ENCODE measurements around the gene SLC43A2. TPM values are rescaled to one million over a fixed set of nuclear protein-coding genes. Genes with fewer than 3 reads are reported as not detected.

The SLC43A2 gene
- total RNA-seq, 3 donors from 2014 or later (not counting 1 experiment from before 2014, with no cell fraction given): 24.5 to 36.0 (median 30.3) TPM

DNA sequence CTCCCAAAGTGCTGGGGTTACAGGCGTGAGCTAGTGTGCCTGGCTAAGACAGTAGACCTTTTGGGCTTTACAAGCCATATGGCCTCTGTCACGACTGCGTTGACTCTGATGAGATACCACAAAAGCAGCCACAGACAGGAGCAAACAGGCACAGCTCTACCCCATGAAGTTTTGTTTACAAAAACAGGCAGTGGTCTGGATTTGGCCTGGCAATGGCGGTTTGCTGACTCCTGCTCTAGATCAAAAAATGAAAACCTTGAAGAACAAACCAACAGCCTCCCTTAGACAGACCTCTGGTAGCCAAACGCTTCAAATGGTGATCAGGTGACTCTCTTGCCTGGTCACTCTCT is 20.7 kb downstream of the SLC43A2 start:
- Histone ChIP-seq H3K4me1 (ENCODE audit: control insufficient read depth, insufficient read depth, low read length) (peaks cover 33% of the 10 kb centered on the region), H3K9me3 (ENCODE audit: control insufficient read depth, insufficient read depth, low read length) (no peaks in the 10 kb centered on the region), H3K4me3 (ENCODE audit: low read length) (no peak overlapping the region), H3K27ac (ENCODE audit: low read length) (peak overlapping the region; percentile 24), H3K36me3 (ENCODE audit: control insufficient read depth, insufficient read depth, low read length) (no peaks in the 10 kb centered on the region), H3K27me3 (ENCODE audit: control insufficient read depth, insufficient read depth, low read length) (no peaks in the 10 kb centered on the region)
- Mint-ChIP-seq H3K4me1 (peaks cover 6 to 26% of the 10 kb centered on the region in 2 donors), H3K36me3 (no peaks in the 10 kb centered on the region), H3K9me3 (no peaks in the 10 kb centered on the region), H3K4me3 (peak overlapping the region; percentile 60), H3K27me3 (ENCODE audit: low read depth in 2 of 2) (no peaks in the 10 kb centered on the region), H3K27ac (peak overlapping the region; percentile 83 to 91)
- DNase-seq: no peak
- ATAC-seq: peak in 2 of 3 donors; percentile 14 to 22
- intact Hi-C loops (cut with micrococcal nuclease): loop anchor here (2.0 kb wide), 1 partner anchor 21 kb away; the partner anchor contains the start of gene SLC43A2
- TF ChIP-seq CTCF (IDR thresholded peaks at IDR 0.05): no peak
- WGBS (ENCODE audit: insufficient coverage): 51% methylated on average over 5 of the region's 5 CpGs

DNA sequence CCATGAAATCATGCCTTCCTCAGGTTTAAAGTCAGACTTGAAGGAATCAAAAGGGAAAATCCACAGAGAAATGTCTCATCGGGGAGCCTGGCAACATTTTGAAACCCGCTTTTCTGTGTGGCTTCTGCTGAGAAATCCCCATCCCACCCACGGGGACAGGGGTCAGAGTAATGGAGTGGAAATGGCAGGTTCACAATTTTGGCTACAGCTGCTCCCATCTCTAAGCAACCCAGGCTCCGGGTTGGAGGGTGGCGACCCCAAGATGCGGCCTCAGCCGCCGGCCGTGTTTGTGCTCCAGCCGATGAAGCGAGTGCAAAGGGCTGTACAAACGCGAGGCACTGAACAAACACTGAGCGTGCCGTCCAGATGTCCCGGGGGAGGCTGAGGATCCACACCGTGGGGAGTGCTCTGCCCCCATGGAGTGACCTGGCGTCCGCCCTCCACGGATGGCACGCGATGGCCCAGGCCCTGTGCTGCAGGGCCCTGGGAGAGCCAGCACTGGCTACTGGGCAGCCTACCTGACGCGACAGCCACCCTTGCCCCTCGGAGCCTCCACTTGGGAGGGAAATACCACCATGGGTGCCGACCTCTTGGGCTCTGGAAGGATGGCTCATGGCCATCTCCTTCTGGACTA is 22.2 kb downstream of the SLC43A2 start:
- intact Hi-C loops (cut with micrococcal nuclease): loop anchor here (2.0 kb wide), 1 partner anchor 22 kb away; the partner anchor contains the start of gene SLC43A2
- Mint-ChIP-seq H3K4me3 (no peak overlapping the region), H3K27ac (peak overlapping the region; percentile 83 to 91), H3K27me3 (ENCODE audit: low read depth in 2 of 2) (no peaks in the 10 kb centered on the region), H3K9me3 (no peaks in the 10 kb centered on the region), H3K4me1 (peaks cover 6 to 26% of the 10 kb centered on the region in 2 donors), H3K36me3 (no peaks in the 10 kb centered on the region)
- ATAC-seq (no peak), DNase-seq (no peak)
- 88% methylated on average over 26 of the region's 26 CpGs for WGBS (ENCODE audit: insufficient coverage)
- Histone ChIP-seq H3K9me3 (ENCODE audit: control insufficient read depth, insufficient read depth, low read length) (no peaks in the 10 kb centered on the region), H3K36me3 (ENCODE audit: control insufficient read depth, insufficient read depth, low read length) (no peaks in the 10 kb centered on the region), H3K27me3 (ENCODE audit: control insufficient read depth, insufficient read depth, low read length) (no peaks in the 10 kb centered on the region), H3K27ac (ENCODE audit: low read length) (peak overlapping the region; percentile 47), H3K4me1 (ENCODE audit: control insufficient read depth, insufficient read depth, low read length) (peaks cover 27% of the 10 kb centered on the region), H3K4me3 (ENCODE audit: low read length) (no peak overlapping the region)
- no peak for TF ChIP-seq CTCF (IDR thresholded peaks at IDR 0.05)

GRCh38 chr17:1605681-1606351 is 22.8 kb downstream of the SLC43A2 start:
- Histone ChIP-seq H3K9me3 (ENCODE audit: control insufficient read depth, insufficient read depth, low read length) (no peaks in the 10 kb centered on the region), H3K27ac (ENCODE audit: low read length) (no peak overlapping the region), H3K4me1 (ENCODE audit: control insufficient read depth, insufficient read depth, low read length) (peaks cover 27% of the 10 kb centered on the region), H3K36me3 (ENCODE audit: control insufficient read depth, insufficient read depth, low read length) (no peaks in the 10 kb centered on the region), H3K27me3 (ENCODE audit: control insufficient read depth, insufficient read depth, low read length) (no peaks in the 10 kb centered on the region), H3K4me3 (ENCODE audit: low read length) (no peak overlapping the region)
- H3K4me1 Mint-ChIP-seq: peaks cover 6 to 26% of the 10 kb centered on the region in 2 donors
- intact Hi-C loops (cut with micrococcal nuclease): loop anchor here (2.0 kb wide), 1 partner anchor 23 kb away; the partner anchor contains the start of gene SLC43A2
- no peak overlapping the region for H3K4me3 Mint-ChIP-seq
- no peak for ATAC-seq
- no peak for DNase-seq
- no peaks in the 10 kb centered on the region for H3K27me3 Mint-ChIP-seq (ENCODE audit: low read depth in 2 of 2)
- H3K36me3 Mint-ChIP-seq: no peaks in the 10 kb centered on the region
- no peak for TF ChIP-seq CTCF (IDR thresholded peaks at IDR 0.05)
- WGBS (ENCODE audit: insufficient coverage): 89% methylated on average over 19 of the region's 19 CpGs
- peak overlapping the region in 1 of 2 donors; percentile 63 for H3K27ac Mint-ChIP-seq
- no peaks in the 10 kb centered on the region for H3K9me3 Mint-ChIP-seq
